IMR-90 (cell line): ENCODE data around the gene C10orf62. TPM values are rescaled to one million over a fixed set of nuclear protein-coding genes. Genes with fewer than 3 reads are reported as not detected.

Experiments
- ATAC-seq: fragments of 200-7000 bp; cut with Tn5 transposase; 2 replicates; pipeline ENCODE4 v1.9.1; 2020; ENCODE audit warnings: low read depth, mild to moderate bottlenecking, moderate library complexity
- BruUV-seq: library from RNA; stranded (reverse); fragments of 400-500 nt; replicated peaks from 2 replicates; lab custom pipeline; 2021; lab: Mats Ljungman, UMichigan
- CTCF ChIA-PET: fragments of 300-600 bp; formaldehyde crosslinking; extraction: SDS; loops from one replicate; lab custom pipeline; 2021; ENCODE audit warnings: antibody characterized with exemption; lab: Yijun Ruan, JAX
- POLR2A ChIA-PET: fragments of 300-600 bp; sonication (Branson Sonifier 250); formaldehyde crosslinking; loops from one replicate; lab custom pipeline; 2022; ENCODE audit warnings: antibody characterized with exemption; ENCODE audit not compliant: unreplicated experiment; lab: Charles Lee
- DNase-seq: peaks from one replicate; pipeline ENCODE4 v3.0.0; 2013
- H2AFZ ChIP-seq: replicated peaks from 2 replicates; pipeline ENCODE3; 2013; ENCODE audit warnings: low read length, mild to moderate bottlenecking; ENCODE audit not compliant: poor library complexity
- H2AK5ac ChIP-seq: 2 replicates; pipeline ENCODE4 v1.6.1; 2013; ENCODE audit warnings: low read depth, low read length, inconsistent platforms
- H2AK9ac ChIP-seq: replicated peaks from 2 replicates; pipeline ENCODE3; 2013; ENCODE audit warnings: mild to moderate bottlenecking, low read depth, low read length, moderate library complexity; ENCODE audit not compliant: poor library complexity
- H2BK120ac ChIP-seq: 2 replicates; pipeline ENCODE4 v1.6.1; 2013; ENCODE audit warnings: low read depth, low read length, inconsistent platforms
- H2BK15ac ChIP-seq: 3 replicates; pipeline ENCODE4 v1.6.1; 2013; ENCODE audit warnings: low read depth, low read length, inconsistent platforms
- H2BK20ac ChIP-seq: 2 replicates; pipeline ENCODE4 v1.6.1; 2013; ENCODE audit warnings: low read depth, mild to moderate bottlenecking, inconsistent platforms, low read length, moderate library complexity
- H2BK5ac ChIP-seq: 2 replicates; pipeline ENCODE4 v1.6.1; 2013; ENCODE audit warnings: mild to moderate bottlenecking, low read depth, low read length, inconsistent platforms; ENCODE audit not compliant: poor library complexity, severe bottlenecking
- H3K14ac ChIP-seq: replicated peaks from 2 replicates; pipeline ENCODE4 v1.6.1; 2013; ENCODE audit warnings: low read depth, low read length, inconsistent platforms
- H3K18ac ChIP-seq: 2 replicates; pipeline ENCODE4 v1.6.1; 2013; ENCODE audit warnings: low read depth, low read length, control low read depth
- H3K23ac ChIP-seq: 2 replicates; pipeline ENCODE4 v1.6.1; 2013; ENCODE audit warnings: low read depth, low read length, inconsistent platforms
- H3K27ac ChIP-seq: 2 replicates; pipeline ENCODE4 v1.5.1; 2013; ENCODE audit warnings: mild to moderate bottlenecking, control low read depth, low read length; ENCODE audit not compliant: insufficient read depth
- H3K27me3 ChIP-seq: 2 replicates; pipeline ENCODE4 v1.6.1; 2013; ENCODE audit warnings: low read length; ENCODE audit not compliant: control insufficient read depth, insufficient read depth
- H3K36me3 ChIP-seq: 2 replicates; pipeline ENCODE4 v1.6.1; 2013; ENCODE audit warnings: low read length, mixed read lengths; ENCODE audit not compliant: control insufficient read depth, insufficient read depth
- H3K4ac ChIP-seq: 2 replicates; pipeline ENCODE4 v1.6.1; 2013; ENCODE audit warnings: low read depth, low read length, inconsistent platforms
- H3K4me1 ChIP-seq: 2 replicates; pipeline ENCODE4 v1.6.1; 2013; ENCODE audit warnings: low read length, mixed read lengths; ENCODE audit not compliant: control insufficient read depth, insufficient read depth
- H3K4me2 ChIP-seq: 2 replicates; pipeline ENCODE4 v1.6.1; 2013; ENCODE audit warnings: low read depth, mild to moderate bottlenecking, control low read depth, low read length, moderate library complexity
- H3K4me3 ChIP-seq: 2 replicates; pipeline ENCODE4 v1.5.1; 2013; ENCODE audit warnings: low read depth, mild to moderate bottlenecking, control low read depth, low read length, moderate library complexity; ENCODE audit not compliant: insufficient read depth
- H3K56ac ChIP-seq: 2 replicates; pipeline ENCODE4 v1.6.1; 2013; ENCODE audit warnings: low read length, inconsistent platforms; ENCODE audit not compliant: insufficient read depth; ENCODE audit errors: extremely low read depth
- H3K79me1 ChIP-seq, 2 experiments: 2 replicates each; pipeline ENCODE4 v1.6.1; 2013; ENCODE audit warnings: low read length in 2 of 2, inconsistent platforms in 1 of 2, low read depth in 1 of 2
- H3K9ac ChIP-seq: 2 replicates; pipeline ENCODE4 v1.6.1; 2013; ENCODE audit warnings: low read depth, low read length, control low read depth
- H3K9me1 ChIP-seq: 2 replicates; pipeline ENCODE4 v1.6.1; 2013; ENCODE audit warnings: low read length, inconsistent platforms; ENCODE audit not compliant: insufficient read depth
- H3K9me3 ChIP-seq: 2 replicates; pipeline ENCODE4 v1.6.1; 2013; ENCODE audit warnings: low read length; ENCODE audit not compliant: control insufficient read depth, insufficient read depth
- H4K20me1 ChIP-seq: 2 replicates; pipeline ENCODE4 v1.6.1; 2013; ENCODE audit warnings: low read length, inconsistent platforms; ENCODE audit not compliant: insufficient read depth
- H4K5ac ChIP-seq: 2 replicates; pipeline ENCODE4 v1.6.1; 2013; ENCODE audit warnings: mild to moderate bottlenecking, low read depth, low read length, control low read depth
- H4K8ac ChIP-seq, 2 experiments: 2 replicates each; pipeline ENCODE4 v1.6.1; 2013; ENCODE audit warnings: low read depth in 2 of 2, low read length in 2 of 2, control low read depth in 1 of 2, inconsistent platforms in 1 of 2
- H4K91ac ChIP-seq: 2 replicates; pipeline ENCODE4 v1.6.1; 2013; ENCODE audit warnings: low read depth, low read length, inconsistent platforms; ENCODE audit not compliant: insufficient read depth
- BHLHE40 ChIP-seq: fragments of 150-350 bp; IDR thresholded peaks from 2 replicates; pipeline ENCODE4 v1.6.1; 2016; ENCODE audit warnings: mild to moderate bottlenecking, low read depth, low read length
- CEBPB ChIP-seq: IDR thresholded peaks from 2 replicates; pipeline ENCODE4 v1.6.1; 2012; ENCODE audit warnings: low read depth, low read length, improper control_type of control experiment
- CHD1 ChIP-seq: IDR thresholded peaks from 2 replicates; pipeline ENCODE4 v1.6.1; 2012; ENCODE audit warnings: low read depth, low read length, improper control_type of control experiment
- ELK1 ChIP-seq: fragments of 150-350 bp; IDR thresholded peaks from 2 replicates; pipeline ENCODE4 v1.6.1; 2016; ENCODE audit warnings: low read depth, mild to moderate bottlenecking, low read length, moderate library complexity, borderline replicate concordance
- FOS ChIP-seq: fragments of 150-350 bp; IDR thresholded peaks from 2 replicates; pipeline ENCODE4 v1.6.1; 2016; ENCODE audit warnings: low read depth, low read length
- MAFK ChIP-seq: IDR thresholded peaks from 2 replicates; pipeline ENCODE4 v1.6.1; 2012; ENCODE audit warnings: low read depth, low read length, improper control_type of control experiment
- MAZ ChIP-seq: IDR thresholded peaks from 2 replicates; pipeline ENCODE4 v1.6.1; 2012; ENCODE audit warnings: low read depth, mild to moderate bottlenecking, low read length, improper control_type of control experiment, moderate library complexity, borderline replicate concordance
- MXI1 ChIP-seq: IDR thresholded peaks from 2 replicates; pipeline ENCODE4 v1.6.1; 2012; ENCODE audit warnings: low read depth, mild to moderate bottlenecking, low read length, moderate library complexity, borderline replicate concordance
- NFE2L2 ChIP-seq: fragments of 150-350 bp; IDR thresholded peaks from 2 replicates; pipeline ENCODE4 v1.6.1; 2016; ENCODE audit warnings: low read depth, mild to moderate bottlenecking, low read length
- POLR2A ChIP-seq: IDR thresholded peaks from 2 replicates; pipeline ENCODE4 v1.6.1; 2012; ENCODE audit warnings: mild to moderate bottlenecking, low read depth, low read length
- RAD21 ChIP-seq: IDR thresholded peaks from 2 replicates; pipeline ENCODE4 v1.6.1; 2012; ENCODE audit warnings: low read length, improper control_type of control experiment
- RCOR1 ChIP-seq: IDR thresholded peaks from 2 replicates; pipeline ENCODE4 v1.6.1; 2012; ENCODE audit warnings: mild to moderate bottlenecking, low read length, improper control_type of control experiment; ENCODE audit not compliant: insufficient replicate concordance
- RFX5 ChIP-seq: IDR thresholded peaks from 2 replicates; pipeline ENCODE4 v1.8.0; 2012; ENCODE audit warnings: low read depth, mild to moderate bottlenecking, low read length, moderate library complexity
- SMC3 ChIP-seq: fragments of 150-350 bp; IDR thresholded peaks from 2 replicates; pipeline ENCODE4 v1.6.1; 2016; ENCODE audit warnings: low read depth, mild to moderate bottlenecking, antibody characterized with exemption, low read length, moderate library complexity
- USF2 ChIP-seq: fragments of 150-350 bp; IDR thresholded peaks from 2 replicates; pipeline ENCODE4 v1.6.1; 2017; ENCODE audit warnings: mild to moderate bottlenecking, antibody characterized with exemption, low read length, low read depth
- WGBS, 2 experiments: methylation state at CpG; one replicate each; pipeline versions ENCODE4 v1.1.5 to v1.1.7; 2013; ENCODE audit warnings: missing lambda C conversion rate in 2 of 2; ENCODE audit not compliant: insufficient read length in 1 of 2; ENCODE audit errors: extremely low coverage in 2 of 2; 5-methylcytosine and 5-hydroxymethylcytosine counted together
- dilution Hi-C: fragments of 300-500 bp; cut with HindIII; formaldehyde crosslinking; loops from one replicate; pipeline ENCODE4 v1.14.3; 2018; ENCODE audit warnings: low sequenced_read_pairs; ENCODE audit not compliant: unreplicated experiment
- in situ Hi-C: fragments of 300-500 bp; cut with MboI; formaldehyde crosslinking; loops from 3 replicates; pipeline ENCODE4 v1.14.3; 2019; ENCODE audit warnings: low sequenced_read_pairs, inconsistent platforms, mixed read lengths
- intact Hi-C: fragments of 100-400 bp; cut with micrococcal nuclease; formaldehyde crosslinking; loops from 2 replicates; pipeline ENCODE4 v1.10.0; 2022
- polyA plus RNA-seq, 3 experiments: library from polyadenylated mRNA; depleted of rRNA; stranded (reverse); fragments of >200 nt; gene quantifications; 2 replicates each; pipeline ENCODE4 v1.2.3, GENCODE V29; 2012; ENCODE audit warnings: low replicate concordance in 1 of 3
- total RNA-seq: library from RNA; depleted of rRNA; stranded (reverse); fragments of >200 nt; gene quantifications from 2 replicates; pipeline ENCODE4 v1.2.3, GENCODE V29; 2012

Gene C10orf62
- total and polyA plus RNA-seq, 2 of the 4 experiments (the other 2 are of a cell fraction) = not detected

GRCh38 chr10:97570789-97571471 lies 18.6 kb upstream of the C10orf62 start:
- dilution Hi-C loops (no loop called here), in situ Hi-C loops (loop anchor here (10.0 kb wide), 1 partner anchor 164 kb away; the partner anchor contains the start of gene ZFYVE27), intact Hi-C loops (loop anchor here (5.0 kb wide), 1 partner anchor 161 kb away; no protein-coding TSS in a partner anchor)
- Histone ChIP-seq H3K27ac (no peak overlapping the region), H3K14ac (no peak overlapping the region), H3K27me3 (no peaks in the 10 kb centered on the region), H3K4me3 (no peak overlapping the region), H3K23ac (no peak overlapping the region), H3K9me1 (peaks cover 11% of the 10 kb centered on the region), H2BK120ac (no peak overlapping the region), H3K9me3 (no peaks in the 10 kb centered on the region), H2BK15ac (no peak overlapping the region), H2AK5ac (no peak overlapping the region), H3K79me1 (peaks cover 3% of the 10 kb centered on the region in 2 experiments; a peak in 2 of 4 replicates), H2BK20ac (no peak overlapping the region), H3K4me2 (no peak overlapping the region), H2BK5ac (no peak overlapping the region), H3K18ac (no peak overlapping the region), H3K36me3 (peaks cover 19% of the 10 kb centered on the region), H3K4ac (no peak overlapping the region), H3K4me1 (peaks cover 16% of the 10 kb centered on the region), H2AK9ac (no peak overlapping the region), H4K5ac (no peak overlapping the region), H4K8ac (no peak overlapping the region), H4K20me1 (peaks cover 5% of the 10 kb centered on the region; the same call in 1 of the 2 replicates), H3K56ac (no peak overlapping the region), H3K9ac (no peak overlapping the region), H4K91ac (no peak overlapping the region), H2AFZ (no peak overlapping the region)
- POLR2A ChIA-PET = no interaction called here
- CTCF ChIA-PET = no interaction called here
- BruUV-seq = no TSS peak
- ATAC-seq = no peak
- 57% methylated on average over 2 of the region's 5 CpGs; no CpG with 5 or more reads in 1 of the 2 experiments for WGBS, 2 experiments
- no peak for DNase-seq
- no peak for TF ChIP-seq RAD21
- TF ChIP-seq RFX5 = no peak
- no peak for TF ChIP-seq CEBPB
- no peak for TF ChIP-seq CHD1
- TF ChIP-seq MAFK = no peak
- no peak for TF ChIP-seq MAZ
- no peak for TF ChIP-seq SMC3
- TF ChIP-seq BHLHE40 = no peak
- no peak for TF ChIP-seq FOS
- no peak for TF ChIP-seq NFE2L2
- no peak for TF ChIP-seq USF2
- TF ChIP-seq ELK1 = no peak
- TF ChIP-seq POLR2A = no peak
- TF ChIP-seq RCOR1 = no peak
- TF ChIP-seq MXI1 = no peak
